Smooth muscle cell (in vitro differentiated cells): ENCODE results near the gene LRIT1. TPM values are rescaled to one million over a fixed set of nuclear protein-coding genes. Genes with fewer than 3 reads are reported as not detected.

ENCODE experiments used
- DNase-seq: peaks from one replicate; lab custom pipeline; 2025; ENCODE audit not compliant: unreplicated experiment; lab: John Stamatoyannopoulos, UW
- H2AFZ ChIP-seq: fragments of 200-600 bp; sonication (generic); 2 replicates; pipeline ENCODE4 v1.6.0; 2016; ENCODE audit warnings: antibody characterized with exemption, low read depth, mild to moderate bottlenecking
- H3F3A ChIP-seq: fragments of 200-600 bp; sonication (generic); 2 replicates; pipeline ENCODE4 v1.6.0; 2017; ENCODE audit warnings: antibody characterized with exemption, low read depth
- H3K27ac ChIP-seq: fragments of 200-600 bp; sonication (generic); 2 replicates; pipeline ENCODE4 v1.5.1; 2016; ENCODE audit warnings: low read depth, mild to moderate bottlenecking
- H3K27me3 ChIP-seq: fragments of 200-600 bp; sonication (generic); 2 replicates; pipeline ENCODE4 v1.6.1; 2016; ENCODE audit warnings: low read depth, mild to moderate bottlenecking
- H3K36me3 ChIP-seq: fragments of 200-600 bp; sonication (generic); 2 replicates; pipeline ENCODE4 v1.5.1; 2016; ENCODE audit warnings: low read depth
- H3K4me1 ChIP-seq: fragments of 200-600 bp; sonication (generic); 2 replicates; pipeline ENCODE4 v1.5.1; 2016; ENCODE audit warnings: low read depth
- H3K4me2 ChIP-seq: fragments of 200-600 bp; sonication (generic); 2 replicates; pipeline ENCODE4 v1.6.0; 2016; ENCODE audit warnings: mild to moderate bottlenecking
- H3K4me3 ChIP-seq: fragments of 200-600 bp; sonication (generic); 2 replicates; pipeline ENCODE4 v1.5.1; 2016; ENCODE audit warnings: mild to moderate bottlenecking
- H3K79me2 ChIP-seq: fragments of 200-600 bp; sonication (generic); 2 replicates; pipeline ENCODE4 v1.6.0; 2016; ENCODE audit warnings: low read depth, mild to moderate bottlenecking
- H3K9ac ChIP-seq: fragments of 200-600 bp; sonication (generic); 2 replicates; pipeline ENCODE4 v1.6.0; 2016; ENCODE audit warnings: low read depth
- H3K9me3 ChIP-seq: fragments of 200-600 bp; sonication (generic); replicated peaks from 2 replicates; pipeline ENCODE4 v1.5.1; 2016; ENCODE audit warnings: low read depth
- H4K20me1 ChIP-seq: fragments of 200-600 bp; sonication (generic); 2 replicates; pipeline ENCODE4 v1.6.0; 2016; ENCODE audit warnings: low read depth
- CTCF ChIP-seq: fragments of 200-600 bp; sonication (generic); IDR thresholded peaks from 2 replicates; pipeline ENCODE4 v1.5.1; 2017; ENCODE audit warnings: borderline replicate concordance, mild to moderate bottlenecking, antibody characterized with exemption; ENCODE audit not compliant: insufficient read depth, poor library complexity, severe bottlenecking
- WGBS: methylation state at CpG from one replicate; pipeline ENCODE4 v1.1.7; 2016; ENCODE audit warnings: low lambda C conversion rate; 5-methylcytosine and 5-hydroxymethylcytosine counted together
- polyA plus RNA-seq: library from polyadenylated mRNA; unstranded; fragments of >200 nt; fragmentation: Nextera tagmentation; extraction: Ambion mirVana; gene quantifications from 2 replicates; pipeline ENCODE4 v1.2.1, GENCODE V29; 2016
- total RNA-seq: library from RNA; depleted of rRNA; stranded (reverse); fragments of >200 nt; gene quantifications from 2 replicates; pipeline ENCODE4 v1.2.3, GENCODE V29; 2014

Gene LRIT1
- total and polyA plus RNA-seq, 2 experiments from 2014 or later, result not detected

- Histone ChIP-seq H3K79me2 (no peaks in the 10 kb centered on the region), H3K36me3 (no peaks in the 10 kb centered on the region), H3K27ac (no peak overlapping the region), H3K4me2 (no peak overlapping the region), H2AFZ (no peak overlapping the region), H3K9me3 (no peaks in the 10 kb centered on the region), H3K4me3 (no peak overlapping the region), H3F3A (no peaks in the 10 kb centered on the region), H4K20me1 (no peaks in the 10 kb centered on the region), H3K9ac (no peak overlapping the region), H3K4me1 (no peaks in the 10 kb centered on the region), H3K27me3 (no peaks in the 10 kb centered on the region)
- DNase-seq, result no peak
- no peak for TF ChIP-seq CTCF
- WGBS, result 89% methylated on average over 5 of the region's 5 CpGs
These were observed 22.4 kb upstream of the LRIT1 start for GRCh38 chr10:84263716-84264115.

- Histone ChIP-seq H3K27ac (no peak overlapping the region), H3K4me1 (no peaks in the 10 kb centered on the region), H3K27me3 (no peaks in the 10 kb centered on the region), H3F3A (no peaks in the 10 kb centered on the region), H3K9me3 (no peaks in the 10 kb centered on the region), H3K79me2 (no peaks in the 10 kb centered on the region), H3K36me3 (no peaks in the 10 kb centered on the region), H3K4me3 (no peak overlapping the region), H3K4me2 (no peak overlapping the region), H3K9ac (no peak overlapping the region), H2AFZ (no peak overlapping the region), H4K20me1 (no peaks in the 10 kb centered on the region)
- no peak for TF ChIP-seq CTCF
- WGBS, result 85% methylated on average over 13 of the region's 13 CpGs
- DNase-seq, result no peak
These were observed 21.0 kb upstream of the LRIT1 start for GRCh38 chr10:84262190-84262956.

DNA sequence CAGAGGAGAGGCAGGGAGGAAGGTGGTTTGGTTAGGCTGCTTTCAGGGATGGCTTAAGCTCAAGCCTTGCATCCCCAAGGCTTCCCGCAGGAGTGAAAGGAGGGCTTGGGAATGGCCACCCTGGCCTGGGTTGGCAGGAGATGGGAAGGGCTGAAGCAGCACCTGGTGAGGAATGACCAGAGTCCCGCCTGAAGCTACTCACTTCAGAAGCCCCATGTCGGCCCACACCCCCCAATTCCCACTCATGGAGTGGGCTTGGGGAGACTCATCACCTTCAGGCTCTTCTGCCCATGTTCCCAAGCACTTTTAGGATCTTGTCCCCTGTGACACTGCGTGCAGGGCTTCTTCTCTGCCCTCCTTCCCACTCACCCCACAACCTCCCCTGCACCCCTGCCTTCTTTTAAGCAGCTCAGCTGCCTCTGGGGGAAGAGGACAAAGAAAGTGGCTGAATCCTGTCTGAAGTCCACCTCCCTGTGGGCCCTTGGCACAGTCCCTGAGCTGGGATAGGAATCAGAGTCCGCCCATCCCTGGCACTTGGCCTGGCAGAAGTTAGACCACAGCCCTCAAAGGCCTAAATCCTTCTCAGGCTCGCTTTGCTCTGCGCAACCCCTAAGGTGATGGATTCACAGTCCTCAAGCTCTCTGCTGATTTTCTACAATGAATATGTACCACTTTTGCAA, 20.0 kb upstream of the LRIT1 start:
- Histone ChIP-seq H2AFZ (no peak overlapping the region), H3K4me2 (no peak overlapping the region), H3K36me3 (no peaks in the 10 kb centered on the region), H3K79me2 (no peaks in the 10 kb centered on the region), H3K27ac (no peak overlapping the region), H3F3A (no peaks in the 10 kb centered on the region), H3K9ac (no peak overlapping the region), H3K4me3 (no peak overlapping the region), H3K27me3 (no peaks in the 10 kb centered on the region), H4K20me1 (no peaks in the 10 kb centered on the region), H3K9me3 (no peaks in the 10 kb centered on the region), H3K4me1 (no peaks in the 10 kb centered on the region)
- no peak for TF ChIP-seq CTCF
- WGBS, result 92% methylated on average over 7 of the region's 7 CpGs
- DNase-seq, result no peak
